RPMI7951 (cell line): ENCODE data around the gene COPS7A. TPM values are rescaled to one million over a fixed set of nuclear protein-coding genes. Genes with fewer than 3 reads are reported as not detected.

ENCODE experiments used
- DNase-seq: peaks from one replicate; pipeline ENCODE4 v3.0.0-alpha.2; 2012; ENCODE audit warnings: low read depth
- total RNA-seq: library from RNA; depleted of rRNA; stranded (reverse); fragments of >200 nt; shearing (Covaris generic); gene quantifications from 2 replicates; pipeline ENCODE4 v1.2.3, GENCODE V29; 2014; rRNA removed

COPS7A gene, protein sequence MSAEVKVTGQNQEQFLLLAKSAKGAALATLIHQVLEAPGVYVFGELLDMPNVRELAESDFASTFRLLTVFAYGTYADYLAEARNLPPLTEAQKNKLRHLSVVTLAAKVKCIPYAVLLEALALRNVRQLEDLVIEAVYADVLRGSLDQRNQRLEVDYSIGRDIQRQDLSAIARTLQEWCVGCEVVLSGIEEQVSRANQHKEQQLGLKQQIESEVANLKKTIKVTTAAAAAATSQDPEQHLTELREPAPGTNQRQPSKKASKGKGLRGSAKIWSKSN
- total RNA-seq, result 61.0 and 63.3 TPM in 2 replicates

DNA sequence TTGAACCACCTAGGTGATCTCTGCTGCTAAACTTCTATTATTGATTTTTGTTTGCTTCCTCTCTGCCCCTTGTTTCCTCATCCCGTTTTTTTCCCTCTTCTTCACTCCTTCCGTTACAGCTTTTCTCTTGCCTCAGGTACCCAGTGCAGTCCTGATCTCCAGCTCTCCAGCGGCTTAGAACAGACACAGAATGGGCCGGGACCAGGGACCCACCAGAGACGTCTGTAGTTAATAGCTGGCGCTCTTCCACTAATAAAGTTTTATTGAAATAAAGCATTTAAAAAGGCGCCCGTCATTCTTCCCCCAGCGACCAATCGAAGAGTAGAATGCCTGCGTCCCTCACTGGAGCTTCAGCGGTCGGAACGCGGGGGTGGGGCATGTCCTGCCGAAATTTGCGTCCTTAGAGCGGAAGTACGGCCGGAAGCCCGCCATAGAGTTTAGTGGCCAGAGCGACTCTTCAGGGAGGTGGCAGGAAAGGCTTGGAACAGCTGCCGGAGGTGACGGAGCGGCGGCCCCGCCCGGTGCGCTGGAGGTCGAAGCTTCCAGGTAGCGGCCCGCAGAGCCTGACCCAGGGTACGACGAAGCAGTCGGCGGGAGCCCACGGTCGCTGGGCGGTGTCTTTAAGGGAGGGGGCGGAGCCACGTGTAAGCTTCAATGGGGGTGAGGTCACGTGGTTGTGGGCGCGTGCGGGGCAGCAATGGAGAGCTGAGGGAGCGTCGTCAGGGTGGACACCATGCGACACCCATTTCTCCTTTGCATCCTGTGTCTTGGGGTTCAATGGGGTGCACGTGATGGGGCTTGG is at the start of gene COPS7A:
TSS of gene COPS7A (plus strand) at position 440 of the 802 bp plus-strand sequence. CDS start 611 bp downstream, outside the sequence.
- peak; percentile 98 for DNase-seq

DNA sequence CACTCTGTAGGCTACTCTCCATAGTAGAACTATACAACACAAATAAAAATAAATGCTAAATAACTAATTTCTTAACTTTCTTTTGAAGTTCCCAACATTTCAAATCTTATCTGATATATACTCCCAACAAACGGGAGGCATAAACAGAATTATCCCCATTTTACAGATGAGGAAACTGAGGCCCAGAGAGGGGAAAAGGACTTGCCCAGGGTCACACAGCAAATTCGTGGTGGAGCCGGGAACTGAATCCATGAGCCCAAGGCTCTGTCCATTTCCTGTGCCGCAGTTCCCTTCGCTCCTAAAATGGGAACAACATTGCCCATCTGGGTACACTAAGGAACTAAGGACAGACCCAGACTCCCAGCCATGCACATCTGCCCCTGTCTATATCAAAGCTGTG is 46.9 kb upstream of the COPS7A start:
- DNase-seq, result no peak

DNA sequence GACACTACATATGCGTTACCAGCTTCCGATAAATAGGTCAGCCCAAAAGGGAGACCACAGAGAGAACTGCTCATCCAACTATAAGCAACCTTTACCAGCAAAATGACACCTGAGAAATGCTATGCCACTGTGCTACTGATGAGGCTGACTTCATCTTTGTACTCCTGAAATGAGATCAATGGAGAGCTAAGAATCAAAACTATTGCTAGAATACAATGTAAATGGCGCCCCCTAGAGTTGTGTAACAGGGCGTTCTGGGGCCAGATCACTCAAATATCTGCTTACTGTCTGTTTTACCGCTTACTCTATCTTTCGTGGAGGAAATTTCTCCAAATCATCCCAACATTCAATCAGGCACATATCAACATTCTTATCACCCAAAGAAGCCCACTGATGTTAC is 39.2 kb upstream of the COPS7A start:
- DNase-seq, result peak; percentile 34

DNA sequence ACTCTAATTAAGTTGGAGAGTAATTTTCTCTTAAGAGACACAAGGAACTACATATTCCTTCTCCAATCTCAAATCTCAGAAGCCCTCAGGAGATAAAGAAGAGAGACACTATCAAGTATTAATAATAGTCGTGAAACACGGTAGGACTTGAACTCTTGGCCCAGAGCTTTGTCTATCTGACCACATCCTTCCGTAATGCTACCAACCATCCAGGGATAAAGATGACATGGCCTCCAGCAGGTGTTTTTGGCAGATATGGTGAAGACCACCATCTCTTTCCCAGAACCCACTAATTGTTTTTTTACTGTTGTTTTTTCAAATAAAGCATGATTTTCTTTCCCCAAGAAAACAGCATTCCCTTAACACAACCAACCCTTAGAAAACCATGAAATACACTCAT is 38.0 kb upstream of the COPS7A start:
- DNase-seq, result no peak

DNA sequence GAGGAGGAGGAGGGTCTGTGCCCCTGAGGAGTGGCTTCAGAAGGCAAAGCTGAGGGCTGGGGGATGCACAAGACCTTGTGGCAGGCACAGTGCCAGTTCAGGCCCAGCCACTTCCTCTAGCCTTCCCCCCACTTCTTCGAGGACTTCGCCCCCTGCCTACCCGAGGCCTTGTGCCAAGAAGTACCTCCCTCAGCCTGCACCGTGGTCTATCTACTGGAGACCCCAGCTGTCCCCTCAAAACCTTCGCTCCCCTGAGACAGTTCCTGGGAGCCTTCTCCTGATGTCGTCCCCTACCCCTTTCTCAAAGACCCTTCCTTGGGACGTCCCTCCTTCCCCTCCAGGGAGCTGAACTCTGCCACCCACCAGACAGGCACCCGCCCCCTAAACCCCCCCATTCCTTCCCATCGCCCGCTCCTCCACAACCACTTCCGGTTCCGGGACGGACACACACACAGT is 35.3 kb upstream of the COPS7A start:
- peak; percentile 18 for DNase-seq

DNA sequence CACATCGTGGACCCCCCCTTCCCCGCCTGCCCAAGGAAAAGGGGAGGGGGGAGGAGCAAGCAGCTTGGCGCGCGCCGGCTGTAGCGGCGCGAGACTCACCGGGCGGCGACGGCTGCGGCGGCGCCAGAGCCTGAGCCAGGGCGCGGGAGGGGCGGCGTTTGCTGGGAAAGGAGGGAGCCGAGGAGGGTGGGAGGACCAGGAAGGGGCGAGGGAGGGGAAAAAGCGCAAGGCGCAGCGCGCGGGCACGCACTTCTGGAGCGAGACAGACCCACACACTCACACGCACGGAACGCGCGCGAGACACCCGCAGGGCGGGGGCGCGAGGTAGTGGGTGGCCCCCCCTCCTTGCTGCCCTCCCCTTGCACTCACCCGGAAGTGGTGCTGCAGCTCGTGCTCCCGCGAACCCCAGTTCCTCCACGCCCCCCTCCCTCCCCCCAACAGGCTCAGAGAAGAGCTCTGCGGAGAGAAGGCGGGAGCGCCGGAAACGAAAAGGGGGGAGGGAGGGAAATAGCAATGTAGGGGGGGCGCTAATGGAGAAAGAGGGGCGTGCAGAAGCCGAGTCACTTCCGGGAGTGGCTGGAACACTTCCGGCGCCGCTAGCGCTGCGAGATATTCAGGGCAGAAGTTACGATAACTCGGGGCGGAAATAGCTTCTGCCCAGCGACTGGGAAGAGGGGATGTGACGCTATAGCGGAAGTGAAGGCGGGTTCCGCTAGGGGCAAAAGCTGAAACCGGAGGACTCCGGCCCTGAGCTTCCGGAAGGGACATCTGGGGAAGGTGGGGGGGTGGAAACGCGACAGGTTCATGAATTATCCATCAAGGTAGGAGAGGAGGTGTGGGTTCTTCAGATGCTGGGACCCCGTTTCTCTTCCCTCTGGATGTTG is 34.6 kb upstream of the COPS7A start, which contains the start of gene ZNF384:
TSS of gene ZNF384 (minus strand) at position 377 of the 884 bp plus-strand sequence. CDS start 9,855 bp downstream, outside the sequence.
- DNase-seq, result peak; percentile 99

DNA sequence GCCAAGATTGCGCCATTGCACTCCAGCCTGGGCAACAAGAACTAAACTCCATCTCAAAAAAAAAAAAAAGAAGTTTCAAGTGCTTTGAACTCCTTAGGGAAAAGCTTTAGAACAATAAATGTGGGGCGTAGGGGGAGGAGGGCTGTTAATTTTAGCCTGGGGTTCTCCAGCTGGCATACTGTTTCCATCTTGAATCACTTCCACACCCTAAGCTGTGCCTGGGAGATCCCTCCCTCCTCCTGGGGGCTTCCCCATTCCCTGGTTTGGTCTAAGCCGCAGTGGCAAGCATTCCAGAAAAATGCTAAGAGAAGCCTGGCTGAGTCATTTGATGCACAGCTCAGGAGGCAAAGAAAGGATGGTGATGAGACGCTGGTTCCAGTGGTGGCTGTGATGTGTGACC is 32.4 kb upstream of the COPS7A start:
- peak; percentile 91 for DNase-seq

DNA sequence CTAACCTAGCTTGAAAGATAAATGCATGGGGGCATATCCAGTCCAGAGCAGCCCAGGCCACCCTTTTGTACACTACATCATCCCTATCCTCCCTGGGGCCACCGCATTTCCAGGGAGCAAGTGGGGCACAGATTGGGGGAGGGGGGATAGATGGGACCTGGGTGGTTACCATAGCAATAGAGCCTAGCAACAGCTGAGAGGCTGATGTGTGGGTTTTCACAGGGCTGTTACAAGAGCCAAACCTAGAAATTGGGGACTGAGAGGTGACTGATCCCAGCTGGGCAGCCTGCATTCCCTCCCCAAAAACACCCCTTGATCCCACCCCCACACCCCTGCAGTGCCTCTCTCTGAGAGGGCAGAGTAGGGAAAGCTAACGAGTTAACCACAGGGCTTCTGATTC is 31.0 kb upstream of the COPS7A start:
- DNase-seq, result no peak

DNA sequence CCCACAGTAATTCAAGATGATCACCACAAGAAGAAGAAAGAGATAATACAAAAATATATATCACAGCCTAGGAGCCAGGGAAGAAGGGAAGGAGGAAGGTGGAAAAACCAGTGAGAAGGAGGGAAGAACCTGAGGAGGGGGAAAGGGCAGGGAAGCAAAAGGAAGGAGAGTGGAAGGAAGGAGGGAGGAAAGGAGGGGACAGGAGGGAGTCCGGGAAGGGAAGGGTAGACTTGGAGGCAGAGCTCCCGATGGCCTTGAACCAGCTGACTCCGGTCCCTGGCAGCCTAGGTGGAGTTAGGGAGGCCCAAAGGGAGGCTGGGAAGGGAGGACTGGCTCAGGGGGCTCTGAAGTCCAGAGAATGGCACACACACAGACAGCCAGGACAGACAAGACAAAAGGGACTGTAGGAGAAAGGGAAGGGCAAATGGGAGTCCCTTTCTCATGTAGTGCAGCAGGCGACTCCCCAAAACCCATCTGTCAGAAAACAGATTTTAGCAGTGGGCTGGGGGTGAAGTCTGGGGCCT is 30.0 kb upstream of the COPS7A start:
- no peak for DNase-seq

DNA sequence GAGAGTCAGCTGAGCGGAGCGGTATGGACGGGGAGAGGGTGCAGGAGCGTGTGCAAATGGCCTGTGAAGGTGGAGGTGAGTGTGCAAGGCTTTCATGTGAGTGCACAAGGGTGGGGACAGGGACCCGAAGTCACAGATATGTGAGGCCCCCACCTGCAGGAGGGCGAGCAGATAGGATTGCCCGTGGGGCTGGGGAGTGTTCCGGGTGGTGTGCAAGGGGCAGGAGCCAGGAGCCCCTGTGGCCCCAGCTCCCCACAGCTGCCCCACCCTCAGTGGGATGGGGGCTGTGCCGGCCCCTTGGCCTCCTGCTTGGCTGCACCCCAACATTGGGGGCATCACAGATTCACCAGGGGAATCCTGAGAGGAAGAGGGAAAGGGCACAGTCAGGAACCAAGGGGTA is 29.1 kb upstream of the COPS7A start:
- no peak for DNase-seq

DNA sequence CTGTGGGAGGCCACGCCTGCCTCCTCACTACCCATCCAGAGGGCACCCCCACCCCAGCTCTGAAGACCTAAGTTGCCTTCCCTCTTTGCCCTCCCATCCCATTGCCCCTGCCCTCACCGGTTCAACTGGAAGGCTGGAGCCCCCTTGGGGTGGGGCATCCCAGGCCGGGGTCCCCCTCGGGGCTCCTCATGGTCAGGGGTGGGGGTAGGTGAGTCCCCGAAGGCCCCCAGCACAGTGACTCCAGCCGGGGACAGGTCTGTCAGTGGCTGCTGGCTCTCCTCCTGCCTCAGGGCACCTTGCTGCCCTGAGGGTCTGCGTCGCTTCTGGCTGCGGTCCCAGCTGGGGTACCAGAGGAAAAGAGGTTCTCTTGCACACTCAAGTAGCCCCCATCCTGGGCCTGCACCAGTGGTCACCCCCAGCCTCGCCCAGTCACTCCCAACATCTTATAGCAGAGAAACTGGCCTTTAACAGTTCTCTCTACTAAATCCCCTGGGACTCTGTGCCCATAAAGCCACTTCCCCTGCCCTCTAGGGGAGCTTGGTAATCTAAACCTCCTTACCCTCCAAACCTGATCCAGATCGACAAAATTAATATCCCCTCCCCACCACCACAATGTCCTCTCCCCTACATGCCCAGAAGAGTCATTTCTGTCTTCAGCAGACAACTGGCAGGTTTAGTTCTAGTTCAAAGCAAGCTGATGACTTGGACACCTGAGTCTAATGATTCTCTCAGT is 28.4 kb upstream of the COPS7A start:
- no peak for DNase-seq

DNA sequence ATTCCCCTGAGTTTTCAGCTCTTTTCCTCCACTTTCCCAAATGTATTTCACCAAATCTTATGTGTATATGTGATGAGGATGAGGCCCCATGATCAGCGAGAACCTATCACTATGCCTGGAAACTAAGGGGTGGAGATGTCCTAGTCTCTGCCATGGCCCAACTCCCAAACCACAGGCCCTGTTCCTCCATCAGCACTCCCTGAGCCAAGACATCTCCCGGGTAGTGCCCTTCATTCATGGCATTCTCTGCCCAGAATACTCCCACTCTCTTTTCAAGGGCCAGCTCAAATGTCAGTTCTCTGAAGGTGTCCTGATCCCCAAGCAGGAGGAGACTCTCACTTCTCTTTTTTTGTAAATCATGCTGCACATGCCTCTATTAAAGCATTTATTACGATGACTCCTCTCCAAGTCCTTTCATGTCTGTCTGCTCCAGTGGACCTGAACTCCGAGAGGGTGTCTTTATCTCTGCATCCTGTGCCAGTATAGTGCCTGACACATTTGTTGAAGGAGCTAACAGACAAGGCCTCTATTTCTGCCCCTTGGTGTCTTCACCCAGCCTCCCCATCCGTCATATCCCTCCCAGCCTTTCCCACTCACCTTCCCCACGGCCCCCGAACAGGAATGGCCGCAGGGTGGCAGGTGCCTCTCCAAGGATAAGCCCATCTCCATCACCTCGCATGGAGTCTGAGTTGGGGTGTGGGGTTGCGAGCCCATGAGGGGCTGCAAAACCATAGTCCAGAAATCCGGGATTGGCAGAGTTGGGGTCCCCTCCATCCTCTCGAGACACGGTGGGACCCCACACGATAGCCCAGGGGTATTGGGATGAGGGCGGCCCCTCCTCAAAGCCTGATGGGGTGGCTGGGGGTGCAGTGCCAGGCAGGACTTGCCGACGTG is 26.9 kb upstream of the COPS7A start:
- no peak for DNase-seq

DNA sequence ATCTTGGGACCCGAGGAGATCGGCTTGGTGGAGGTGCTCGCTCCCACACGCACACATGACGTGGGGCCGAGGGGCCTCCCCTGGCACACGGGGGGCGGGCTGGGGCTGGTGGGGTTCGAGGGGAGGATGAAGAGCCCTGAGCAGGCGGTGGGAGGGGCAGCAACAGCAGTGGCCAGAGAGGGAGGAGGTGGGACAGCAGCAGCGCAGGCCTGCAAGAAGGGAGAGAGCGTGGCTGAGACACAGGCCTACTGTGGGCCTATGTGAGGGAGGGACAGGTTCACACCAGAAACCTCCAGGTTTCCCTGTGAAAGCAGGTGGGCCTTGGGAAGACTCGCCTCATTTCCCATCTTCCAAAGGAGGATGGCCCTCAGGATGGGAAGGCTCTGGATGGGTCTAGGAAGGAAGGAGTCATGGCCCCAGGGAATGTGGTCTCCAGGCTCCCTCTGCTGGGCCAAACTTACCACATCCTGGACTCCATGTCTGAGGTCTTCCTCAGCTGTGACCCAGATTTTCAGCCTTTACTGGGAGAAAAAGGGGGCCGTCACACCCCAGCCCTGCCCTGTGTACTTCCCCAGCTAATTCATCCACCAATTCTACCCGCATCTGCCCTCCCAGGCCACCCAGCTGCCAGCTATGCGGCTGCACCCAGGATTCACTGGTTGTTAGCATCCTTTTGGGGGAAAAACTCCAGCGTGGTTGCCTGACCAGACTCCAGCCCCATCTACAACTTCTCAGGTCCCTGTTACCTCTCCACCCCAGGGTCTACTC is 26.1 kb upstream of the COPS7A start:
- DNase-seq, result peak; percentile 76

DNA sequence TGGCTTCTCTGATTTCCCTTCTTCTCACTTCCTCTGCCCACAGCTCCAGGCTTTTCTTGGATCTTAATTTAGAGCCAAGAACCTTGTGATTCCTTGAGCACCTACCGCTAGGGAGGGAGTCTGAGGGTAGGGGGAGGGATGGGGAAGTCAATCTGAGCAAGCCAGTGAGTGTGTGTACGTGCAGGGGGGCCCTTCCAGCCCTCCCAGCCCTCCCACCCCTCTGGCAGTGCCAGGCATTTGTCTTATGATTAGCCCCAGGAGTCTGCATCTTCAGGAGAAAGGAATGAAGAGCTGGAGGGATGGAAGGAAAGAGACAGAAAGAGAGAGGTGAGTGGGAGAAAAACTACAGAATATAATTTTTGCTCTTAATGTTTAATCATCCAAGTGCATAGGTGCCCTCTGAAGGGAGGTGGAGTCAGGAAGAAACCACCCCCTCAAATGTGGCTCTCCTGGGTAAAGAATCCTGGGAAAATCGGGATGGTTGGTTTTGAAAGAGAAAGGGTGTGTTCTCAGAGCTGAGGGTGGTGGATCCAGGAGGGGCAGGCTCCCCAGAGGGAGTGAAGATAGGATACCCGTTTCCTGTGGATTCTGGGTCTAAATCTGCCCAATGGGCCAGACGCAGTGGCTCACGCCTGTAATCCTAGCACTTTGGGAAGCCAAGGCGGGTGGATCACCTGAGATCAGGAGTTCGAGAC is 25.3 kb upstream of the COPS7A start:
- DNase-seq, result no peak

DNA sequence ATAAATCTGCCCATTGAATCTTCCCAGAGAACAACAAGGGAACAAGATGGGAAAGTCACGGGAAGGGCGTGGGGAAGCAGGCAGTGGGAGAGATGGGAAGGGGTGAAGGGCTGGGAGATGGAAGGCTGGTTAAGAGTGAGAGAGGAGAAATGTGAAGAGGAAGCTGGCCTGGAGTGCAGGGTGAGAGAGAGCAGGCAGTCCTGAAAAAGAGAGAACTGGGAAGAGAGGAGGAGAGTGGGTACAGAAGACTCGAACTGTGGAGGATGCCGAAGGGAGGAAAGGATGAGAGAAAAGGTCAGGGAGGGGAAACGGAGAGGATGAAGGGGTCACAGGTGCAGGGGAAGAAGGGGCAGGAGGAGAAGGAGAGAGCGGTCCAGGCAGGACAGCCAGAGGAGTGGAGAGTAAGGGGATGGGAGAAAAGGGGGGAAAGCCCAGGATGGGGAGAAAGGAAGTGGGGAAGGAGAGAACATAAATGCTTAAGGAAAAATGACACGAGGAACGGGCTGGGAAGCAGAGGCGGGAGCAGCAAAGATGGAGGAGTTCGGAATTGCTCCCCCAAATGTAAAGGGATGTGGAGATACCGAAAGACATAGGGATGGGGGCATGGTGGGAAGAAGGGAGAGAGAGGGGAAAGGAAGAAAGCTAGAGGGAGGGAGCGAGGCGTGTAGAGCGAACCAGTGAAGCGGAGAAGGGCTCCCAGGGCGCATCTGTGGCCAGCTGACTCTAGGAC is 24.4 kb upstream of the COPS7A start:
- DNase-seq, result no peak

DNA sequence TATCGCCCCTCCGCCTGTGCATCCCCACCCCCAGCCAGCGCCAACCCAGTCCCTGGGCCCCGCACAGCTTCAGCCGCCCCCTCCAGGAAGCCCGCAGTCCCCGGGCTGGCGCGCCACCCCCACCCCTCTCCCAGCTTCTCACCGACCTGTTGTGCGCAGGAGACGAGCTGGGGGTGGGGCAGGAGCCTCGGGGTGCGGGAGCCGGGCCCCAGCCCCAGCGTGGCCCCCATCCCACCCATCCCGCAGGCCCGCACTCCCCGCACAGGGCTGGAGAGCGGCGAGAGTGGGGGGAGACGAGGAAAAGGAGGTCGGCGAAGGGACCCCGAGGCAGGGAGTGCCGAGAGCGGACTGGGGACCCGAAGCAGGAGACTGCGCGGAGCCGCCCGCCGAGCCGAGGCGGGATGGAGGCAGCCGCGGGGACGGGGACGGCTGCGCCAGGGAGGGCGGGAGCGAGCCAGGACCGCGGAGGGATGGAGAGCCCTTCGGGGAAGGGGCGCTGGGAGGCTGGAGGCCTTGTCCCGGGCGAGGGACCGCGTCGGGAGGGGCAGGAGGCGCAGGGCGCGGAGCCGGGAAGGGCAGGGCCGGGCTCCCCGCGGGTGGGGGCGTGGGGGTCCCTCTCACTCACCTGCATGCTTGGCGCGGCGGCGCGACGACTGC is 23.7 kb upstream of the COPS7A start:
- DNase-seq, result no peak

DNA sequence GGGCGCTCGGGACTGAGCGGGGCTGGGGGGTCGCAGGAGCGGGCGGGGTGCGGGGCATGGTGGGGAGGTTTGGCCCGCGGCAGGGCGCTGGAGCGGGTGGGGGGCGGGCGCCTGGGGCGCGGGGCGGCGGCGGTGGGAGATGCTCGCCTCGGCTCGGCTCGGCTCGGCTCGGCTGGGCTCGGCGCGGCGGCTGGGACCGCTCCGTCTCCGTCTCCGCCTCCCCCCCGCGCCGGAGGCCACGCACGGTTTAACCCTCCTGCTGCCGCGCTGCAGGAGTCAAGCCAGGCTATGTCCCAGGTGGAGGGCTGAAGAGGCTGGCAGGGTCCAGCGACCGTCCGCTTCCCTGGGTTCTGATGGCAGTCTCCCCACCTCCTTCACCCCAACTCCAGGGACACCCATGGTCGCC is 23.2 kb upstream of the COPS7A start, which contains the start of gene PIANP:
TSS of gene PIANP (minus strand) at position 170 of the 406 bp plus-strand sequence. CDS start 2,754 bp downstream, outside the sequence.
- DNase-seq, result peak; percentile 25
